OCI-LY1 (cell line): ENCODE results near the gene OVOL3.

Experiments used
- H2AFZ ChIP-seq: fragments of 200-600 bp; sonication (generic), shearing (Covaris generic); 2 replicates; pipeline ENCODE4 v1.6.0; 2014; ENCODE audit warnings: antibody characterized with exemption, mild to moderate bottlenecking, low read length
- H3F3A ChIP-seq: fragments of 200-600 bp; sonication (generic), shearing (Covaris generic); 2 replicates; pipeline ENCODE4 v1.6.0; 2014; ENCODE audit warnings: mild to moderate bottlenecking, antibody characterized with exemption, low read length, moderate library complexity; ENCODE audit not compliant: insufficient read depth
- H3K27ac ChIP-seq: fragments of 200-600 bp; sonication (generic); 2 replicates; pipeline ENCODE4 v1.5.1; 2014; ENCODE audit warnings: low read length, mixed run types, mild to moderate bottlenecking, low read depth; ENCODE audit not compliant: poor library complexity, severe bottlenecking
- H3K27me3 ChIP-seq: fragments of 200-600 bp; sonication (generic); 2 replicates; pipeline ENCODE4 v1.6.0; 2014; ENCODE audit warnings: antibody characterized with exemption, mild to moderate bottlenecking, low read length, moderate library complexity; ENCODE audit not compliant: insufficient read depth
- H3K36me3 ChIP-seq: fragments of 200-600 bp; sonication (generic); 2 replicates; pipeline ENCODE4 v1.6.1; 2014; ENCODE audit warnings: mild to moderate bottlenecking, antibody characterized with exemption, low read length, moderate library complexity, mixed read lengths; ENCODE audit not compliant: insufficient read depth
- H3K4me1 ChIP-seq: fragments of 200-600 bp; sonication (generic); 2 replicates; pipeline ENCODE4 v1.5.1; 2014; ENCODE audit warnings: mild to moderate bottlenecking, low read length, moderate library complexity; ENCODE audit not compliant: insufficient read depth, severe bottlenecking
- H3K4me2 ChIP-seq: fragments of 200-600 bp; sonication (generic), shearing (Covaris generic); 2 replicates; pipeline ENCODE4 v1.6.1; 2014; ENCODE audit warnings: low read length
- H3K4me3 ChIP-seq: fragments of 200-600 bp; sonication (generic); 2 replicates; pipeline ENCODE4 v1.5.1; 2014; ENCODE audit warnings: low read length, low read depth, mild to moderate bottlenecking, mixed read lengths; ENCODE audit not compliant: poor library complexity, severe bottlenecking
- H3K79me2 ChIP-seq: fragments of 200-600 bp; shearing (Covaris generic); 2 replicates; pipeline ENCODE4 v1.6.1; 2016; ENCODE audit warnings: mixed run types, low read length, mixed read lengths; ENCODE audit not compliant: insufficient read depth
- H3K9ac ChIP-seq: fragments of 200-600 bp; sonication (generic), shearing (Covaris generic); 2 replicates; pipeline ENCODE4 v1.6.1; 2014; ENCODE audit warnings: mild to moderate bottlenecking, low read length, mixed read lengths
- H3K9me2 ChIP-seq: fragments of 200-600 bp; sonication (generic), shearing (Covaris generic); 2 replicates; pipeline ENCODE4 v1.6.1; 2014; ENCODE audit warnings: low read depth, mild to moderate bottlenecking, low read length, mixed read lengths
- H3K9me3 ChIP-seq: fragments of 200-600 bp; shearing (Covaris generic); 2 replicates; pipeline ENCODE4 v1.6.1; 2014; ENCODE audit warnings: low read length, mixed read lengths
- H4K20me1 ChIP-seq: fragments of 200-600 bp; sonication (generic), shearing (Covaris generic); 2 replicates; pipeline ENCODE4 v1.6.0; 2016; ENCODE audit warnings: mild to moderate bottlenecking, low read length; ENCODE audit not compliant: insufficient read depth
- EZH2 ChIP-seq: fragments of 200-600 bp; sonication (generic), shearing (Covaris generic); IDR thresholded peaks from 2 replicates; pipeline ENCODE4 v1.8.0; 2017; ENCODE audit warnings: borderline replicate concordance, mixed run types, mild to moderate bottlenecking, antibody characterized with exemption, low read length, moderate library complexity, mixed read lengths
- TF ChIP-seq, protein P1 (sequence below): fragments of 200-600 bp; sonication (generic), shearing (Covaris generic); IDR thresholded peaks from 2 replicates; pipeline ENCODE4 v1.5.1; 2017; ENCODE audit warnings: mild to moderate bottlenecking, antibody characterized with exemption, low read length, moderate library complexity, mixed read lengths

The OVOL3 gene

DNA sequence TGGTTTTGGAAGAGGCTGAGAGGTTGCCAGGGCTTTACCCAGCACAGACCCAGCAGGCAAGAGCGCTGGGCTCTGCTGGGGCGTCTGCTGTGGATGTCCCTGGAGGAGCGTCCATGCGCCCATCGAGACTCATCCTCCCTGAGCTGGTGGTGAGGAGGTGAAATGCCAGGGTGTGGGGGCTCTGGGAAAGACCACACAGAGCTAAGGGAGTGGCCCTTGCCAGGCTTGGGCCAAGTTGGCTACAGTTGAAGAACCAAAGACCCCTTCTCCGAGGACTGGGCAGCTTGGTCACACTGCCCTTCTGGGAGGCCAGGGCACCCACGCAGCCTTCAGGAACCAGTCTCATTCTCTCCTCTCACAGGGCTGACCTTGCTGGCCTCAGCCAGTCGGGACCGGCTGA, 24.6 kb upstream of the OVOL3 start:
- Histone ChIP-seq H3K27ac (no peak overlapping the region), H3K9me3 (no peaks in the 10 kb centered on the region), H3K4me2 (no peak overlapping the region), H3F3A (no peaks in the 10 kb centered on the region), H3K79me2 (no peaks in the 10 kb centered on the region), H3K27me3 (no peaks in the 10 kb centered on the region), H3K9me2 (no peaks in the 10 kb centered on the region), H3K4me1 (no peaks in the 10 kb centered on the region), H3K36me3 (peaks cover 94% of the 10 kb centered on the region), H2AFZ (no peak overlapping the region), H4K20me1 (no peaks in the 10 kb centered on the region), H3K9ac (no peak overlapping the region), H3K4me3 (no peak overlapping the region)
- TF ChIP-seq EZH2, result no peak
- TF ChIP-seq, protein P1, sequence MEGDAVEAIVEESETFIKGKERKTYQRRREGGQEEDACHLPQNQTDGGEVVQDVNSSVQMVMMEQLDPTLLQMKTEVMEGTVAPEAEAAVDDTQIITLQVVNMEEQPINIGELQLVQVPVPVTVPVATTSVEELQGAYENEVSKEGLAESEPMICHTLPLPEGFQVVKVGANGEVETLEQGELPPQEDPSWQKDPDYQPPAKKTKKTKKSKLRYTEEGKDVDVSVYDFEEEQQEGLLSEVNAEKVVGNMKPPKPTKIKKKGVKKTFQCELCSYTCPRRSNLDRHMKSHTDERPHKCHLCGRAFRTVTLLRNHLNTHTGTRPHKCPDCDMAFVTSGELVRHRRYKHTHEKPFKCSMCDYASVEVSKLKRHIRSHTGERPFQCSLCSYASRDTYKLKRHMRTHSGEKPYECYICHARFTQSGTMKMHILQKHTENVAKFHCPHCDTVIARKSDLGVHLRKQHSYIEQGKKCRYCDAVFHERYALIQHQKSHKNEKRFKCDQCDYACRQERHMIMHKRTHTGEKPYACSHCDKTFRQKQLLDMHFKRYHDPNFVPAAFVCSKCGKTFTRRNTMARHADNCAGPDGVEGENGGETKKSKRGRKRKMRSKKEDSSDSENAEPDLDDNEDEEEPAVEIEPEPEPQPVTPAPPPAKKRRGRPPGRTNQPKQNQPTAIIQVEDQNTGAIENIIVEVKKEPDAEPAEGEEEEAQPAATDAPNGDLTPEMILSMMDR, result no peak

DNA sequence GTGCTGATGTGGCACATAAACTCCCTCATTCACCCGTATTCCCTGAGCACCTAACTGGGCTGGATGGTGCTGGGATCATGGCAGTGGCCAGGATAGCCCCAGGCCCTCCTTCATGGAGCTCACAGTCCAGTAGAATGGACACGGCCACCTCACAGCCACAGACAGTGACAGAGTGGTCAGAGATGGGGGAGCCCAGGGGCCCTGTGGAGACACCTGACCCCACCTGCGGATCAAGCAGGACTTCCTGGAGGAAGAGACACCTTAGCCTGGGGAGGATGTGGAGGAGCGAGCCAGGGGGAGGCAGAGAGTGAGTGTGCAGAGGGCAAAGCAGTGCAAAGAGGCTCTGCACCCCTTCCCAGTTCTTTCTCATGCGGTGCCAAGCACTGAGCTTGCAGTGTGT, 21.1 kb upstream of the OVOL3 start:
- no peaks in the 10 kb centered on the region for H3K79me2 ChIP-seq
- H3K27me3 ChIP-seq, result no peaks in the 10 kb centered on the region
- TF ChIP-seq, protein P1, result no peak
- TF ChIP-seq EZH2, result no peak
- H3K9ac ChIP-seq, result no peak overlapping the region
- H3K4me1 ChIP-seq, result no peaks in the 10 kb centered on the region
- H4K20me1 ChIP-seq, result no peaks in the 10 kb centered on the region
- no peaks in the 10 kb centered on the region for H3K9me2 ChIP-seq
- no peak overlapping the region for H3K4me2 ChIP-seq
- no peak overlapping the region for H3K27ac ChIP-seq
- peaks cover 91% of the 10 kb centered on the region for H3K36me3 ChIP-seq
- no peak overlapping the region for H2AFZ ChIP-seq
- no peaks in the 10 kb centered on the region for H3F3A ChIP-seq
- H3K9me3 ChIP-seq, result no peaks in the 10 kb centered on the region
- H3K4me3 ChIP-seq, result no peak overlapping the region

DNA sequence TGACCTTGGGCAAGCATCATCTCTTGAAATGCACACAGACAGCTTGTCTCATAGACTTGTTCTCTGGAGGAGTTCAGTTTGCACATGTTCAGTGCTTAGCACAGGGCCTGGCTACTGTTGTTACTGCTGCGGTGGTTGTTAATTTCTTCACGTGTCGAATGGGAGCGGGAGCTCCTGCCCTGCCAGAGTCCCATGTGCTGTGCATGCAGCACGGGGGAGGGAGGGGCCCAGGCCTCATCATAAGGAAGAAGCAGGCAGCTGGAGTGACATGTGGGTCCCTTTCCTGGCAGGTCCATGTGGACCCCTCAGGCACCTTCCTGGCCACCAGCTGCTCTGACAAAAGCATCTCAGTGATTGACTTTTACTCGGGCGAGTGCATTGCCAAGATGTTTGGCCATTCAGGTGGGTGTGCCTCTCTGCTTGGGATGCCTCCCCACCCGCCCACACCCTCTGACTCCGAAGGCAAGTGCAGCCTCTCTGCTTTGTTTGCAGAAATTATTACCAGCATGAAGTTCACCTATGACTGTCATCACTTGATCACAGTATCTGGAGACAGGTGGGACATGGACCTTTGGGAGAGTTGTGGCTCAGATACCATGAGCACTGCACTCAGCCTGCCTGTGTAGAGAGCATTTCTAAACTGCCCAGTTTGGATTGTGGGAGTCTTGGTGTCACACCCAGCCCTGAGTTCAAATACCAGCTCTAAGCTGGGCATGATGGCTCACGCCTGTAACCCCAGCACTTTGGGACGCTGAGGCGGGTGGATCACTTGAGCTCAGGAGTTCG, 19.8 kb upstream of the OVOL3 start:
- no peaks in the 10 kb centered on the region for H3F3A ChIP-seq
- H3K9me3 ChIP-seq, result no peaks in the 10 kb centered on the region
- H3K4me2 ChIP-seq, result no peak overlapping the region
- no peaks in the 10 kb centered on the region for H3K9me2 ChIP-seq
- H3K4me1 ChIP-seq, result no peaks in the 10 kb centered on the region
- no peak overlapping the region for H3K27ac ChIP-seq
- no peaks in the 10 kb centered on the region for H3K27me3 ChIP-seq
- H4K20me1 ChIP-seq, result no peaks in the 10 kb centered on the region
- no peak overlapping the region for H3K9ac ChIP-seq
- H3K79me2 ChIP-seq, result no peaks in the 10 kb centered on the region
- TF ChIP-seq, protein P1, result no peak
- no peak for TF ChIP-seq EZH2
- H3K36me3 ChIP-seq, result peaks cover 93% of the 10 kb centered on the region
- no peak overlapping the region for H3K4me3 ChIP-seq
- H2AFZ ChIP-seq, result no peak overlapping the region
